B cell (primary cell): ENCODE data around the gene TRAPPC8.

Source experiments
- EZH2 ChIP-seq: IDR thresholded peaks from 2 replicates; pipeline ENCODE4 v1.6.1; 2012; ENCODE audit warnings: borderline replicate concordance, low read depth, mild to moderate bottlenecking, moderate library complexity, low read length; ENCODE audit not compliant: insufficient read depth, poor library complexity, severe bottlenecking
- TF ChIP-seq, protein P1 (sequence below): fragments of 200-600 bp; IDR thresholded peaks from one replicate; pipeline ENCODE4 v1.8.0; 2022; ENCODE audit warnings: antibody characterized with exemption, mild to moderate bottlenecking

DNA sequence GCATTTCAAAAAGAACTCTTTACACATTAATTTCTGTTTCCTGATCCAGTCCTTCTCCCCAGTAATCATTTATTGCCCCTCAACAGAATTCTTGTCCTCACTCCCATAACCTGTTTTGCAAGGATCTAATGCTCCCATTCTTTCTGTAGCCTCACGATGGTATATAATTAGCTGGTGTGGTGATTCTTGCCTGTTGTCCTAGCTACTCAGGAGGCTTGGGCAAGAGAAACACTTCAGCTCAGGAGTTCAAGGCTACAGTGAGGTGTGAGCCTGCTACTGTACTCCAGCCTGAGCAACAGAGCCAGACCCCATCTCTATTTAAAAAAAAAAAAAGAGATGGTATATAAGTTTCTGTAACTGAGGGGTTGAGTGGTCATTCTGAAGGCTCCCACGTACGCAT is 7.7 kb upstream of the TRAPPC8 start:
- TF ChIP-seq, protein P1, sequence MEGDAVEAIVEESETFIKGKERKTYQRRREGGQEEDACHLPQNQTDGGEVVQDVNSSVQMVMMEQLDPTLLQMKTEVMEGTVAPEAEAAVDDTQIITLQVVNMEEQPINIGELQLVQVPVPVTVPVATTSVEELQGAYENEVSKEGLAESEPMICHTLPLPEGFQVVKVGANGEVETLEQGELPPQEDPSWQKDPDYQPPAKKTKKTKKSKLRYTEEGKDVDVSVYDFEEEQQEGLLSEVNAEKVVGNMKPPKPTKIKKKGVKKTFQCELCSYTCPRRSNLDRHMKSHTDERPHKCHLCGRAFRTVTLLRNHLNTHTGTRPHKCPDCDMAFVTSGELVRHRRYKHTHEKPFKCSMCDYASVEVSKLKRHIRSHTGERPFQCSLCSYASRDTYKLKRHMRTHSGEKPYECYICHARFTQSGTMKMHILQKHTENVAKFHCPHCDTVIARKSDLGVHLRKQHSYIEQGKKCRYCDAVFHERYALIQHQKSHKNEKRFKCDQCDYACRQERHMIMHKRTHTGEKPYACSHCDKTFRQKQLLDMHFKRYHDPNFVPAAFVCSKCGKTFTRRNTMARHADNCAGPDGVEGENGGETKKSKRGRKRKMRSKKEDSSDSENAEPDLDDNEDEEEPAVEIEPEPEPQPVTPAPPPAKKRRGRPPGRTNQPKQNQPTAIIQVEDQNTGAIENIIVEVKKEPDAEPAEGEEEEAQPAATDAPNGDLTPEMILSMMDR: no peak
- TF ChIP-seq EZH2: no peak
